GM12864 (cell line): ENCODE results near the gene LNP1.

ENCODE experiments used
- DNase-seq: peaks from one replicate; pipeline ENCODE4 v3.0.0-alpha.2; 2011; ENCODE audit warnings: low read depth
- H3K4me3 ChIP-seq: 2 replicates; pipeline ENCODE4 v1.5.1; 2011; ENCODE audit warnings: mild to moderate bottlenecking, low read depth, low read length, control low read depth
- TF ChIP-seq, protein P1 (sequence below): IDR thresholded peaks from 2 replicates; pipeline ENCODE4 v1.5.1; 2011; ENCODE audit warnings: low read depth, mild to moderate bottlenecking, moderate library complexity, low read length, control low read depth, inconsistent platforms; ENCODE audit errors: missing control alignments

Gene LNP1

GRCh38 chr3:100448079-100448478 lies 46.7 kb downstream of the LNP1 start:
- DNase-seq, result no peak
- H3K4me3 ChIP-seq, result no peak overlapping the region
- TF ChIP-seq, protein P1, sequence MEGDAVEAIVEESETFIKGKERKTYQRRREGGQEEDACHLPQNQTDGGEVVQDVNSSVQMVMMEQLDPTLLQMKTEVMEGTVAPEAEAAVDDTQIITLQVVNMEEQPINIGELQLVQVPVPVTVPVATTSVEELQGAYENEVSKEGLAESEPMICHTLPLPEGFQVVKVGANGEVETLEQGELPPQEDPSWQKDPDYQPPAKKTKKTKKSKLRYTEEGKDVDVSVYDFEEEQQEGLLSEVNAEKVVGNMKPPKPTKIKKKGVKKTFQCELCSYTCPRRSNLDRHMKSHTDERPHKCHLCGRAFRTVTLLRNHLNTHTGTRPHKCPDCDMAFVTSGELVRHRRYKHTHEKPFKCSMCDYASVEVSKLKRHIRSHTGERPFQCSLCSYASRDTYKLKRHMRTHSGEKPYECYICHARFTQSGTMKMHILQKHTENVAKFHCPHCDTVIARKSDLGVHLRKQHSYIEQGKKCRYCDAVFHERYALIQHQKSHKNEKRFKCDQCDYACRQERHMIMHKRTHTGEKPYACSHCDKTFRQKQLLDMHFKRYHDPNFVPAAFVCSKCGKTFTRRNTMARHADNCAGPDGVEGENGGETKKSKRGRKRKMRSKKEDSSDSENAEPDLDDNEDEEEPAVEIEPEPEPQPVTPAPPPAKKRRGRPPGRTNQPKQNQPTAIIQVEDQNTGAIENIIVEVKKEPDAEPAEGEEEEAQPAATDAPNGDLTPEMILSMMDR, result no peak

GRCh38 chr3:100449214-100449613 lies 47.9 kb downstream of the LNP1 start:
- TF ChIP-seq, protein P1, result no peak
- H3K4me3 ChIP-seq, result no peak overlapping the region
- no peak for DNase-seq

DNA sequence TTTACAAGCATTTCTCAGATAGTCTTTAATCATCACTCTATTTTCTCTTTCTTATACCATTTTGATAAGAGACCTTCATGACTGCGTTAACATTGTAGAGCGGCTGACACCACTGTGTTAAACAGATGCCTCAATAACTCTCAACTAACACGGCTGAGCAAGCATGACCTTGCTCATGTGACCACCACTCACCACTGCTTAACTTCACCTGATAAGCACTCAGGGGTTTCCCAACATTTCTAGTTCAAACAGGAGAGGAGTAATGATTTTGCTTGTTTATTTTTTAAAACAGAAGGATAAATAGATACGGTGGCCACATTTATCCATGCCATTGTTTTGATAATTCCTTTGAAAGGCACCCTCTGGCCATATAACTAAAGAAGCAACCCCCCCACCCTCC lies 53.3 kb downstream of the LNP1 start:
- no peak overlapping the region for H3K4me3 ChIP-seq
- TF ChIP-seq, protein P1, result no peak
- DNase-seq, result no peak

GRCh38 chr3:100455841-100456550 lies 54.7 kb downstream of the LNP1 start:
- TF ChIP-seq, protein P1, result no peak
- H3K4me3 ChIP-seq, result no peak overlapping the region
- no peak for DNase-seq

DNA sequence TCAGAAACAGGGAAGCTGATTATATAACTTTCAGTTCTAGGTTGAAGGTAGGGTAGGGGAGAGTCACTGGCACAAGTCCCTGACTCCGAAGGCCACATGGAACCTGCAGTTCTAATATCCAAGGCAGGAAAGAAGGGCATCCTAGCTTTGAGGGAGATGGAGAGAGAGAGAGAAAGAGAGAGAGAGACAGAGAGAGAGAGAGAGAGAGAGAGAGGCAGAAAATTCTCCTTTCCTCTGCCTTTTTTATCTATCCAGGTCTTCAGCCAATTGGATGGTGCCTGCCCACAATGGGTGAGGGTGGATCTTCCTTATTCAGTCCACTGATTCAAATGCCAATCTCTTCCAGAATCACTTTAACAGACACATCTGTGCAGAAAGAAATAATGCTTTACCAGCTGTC lies 55.4 kb downstream of the LNP1 start:
- TF ChIP-seq, protein P1, result no peak
- DNase-seq, result no peak
- no peak overlapping the region for H3K4me3 ChIP-seq

DNA sequence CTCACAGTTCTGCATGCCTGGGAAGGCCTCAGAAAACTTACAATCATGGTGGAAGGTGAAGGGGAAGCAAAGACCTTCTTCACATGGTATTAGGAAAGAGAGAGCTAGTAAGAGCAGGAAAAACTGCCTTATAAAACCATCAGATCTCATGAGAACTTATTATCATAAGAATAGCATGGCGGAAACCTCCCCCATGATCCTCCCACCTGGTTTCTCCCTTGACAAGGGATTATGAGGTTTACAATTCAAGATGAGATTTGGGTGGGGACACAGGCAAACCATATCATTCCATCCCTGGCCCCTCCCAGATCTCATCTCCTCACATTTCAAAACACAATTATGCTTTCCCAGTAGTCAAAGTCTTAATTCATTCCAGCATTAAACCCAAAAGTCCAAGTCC lies 56.5 kb downstream of the LNP1 start:
- H3K4me3 ChIP-seq, result no peak overlapping the region
- TF ChIP-seq, protein P1, result no peak
- no peak for DNase-seq

- no peak for DNase-seq
- TF ChIP-seq, protein P1, result no peak
- no peak overlapping the region for H3K4me3 ChIP-seq
These were observed 57.5 kb downstream of the LNP1 start for GRCh38 chr3:100458814-100459213.
